SIG-M5 (cell line): Measurements from ENCODE around the gene KCNK3.
"Not testable (repeated sequence)": the region's sequence is repeated elsewhere in the genome, so short reads cannot be mapped to it uniquely, and the experiment has no call there.

Experiments used
- DNase-seq: peaks from one replicate; lab custom pipeline; 2025; lab: John Stamatoyannopoulos, UW

The KCNK3 gene

DNA sequence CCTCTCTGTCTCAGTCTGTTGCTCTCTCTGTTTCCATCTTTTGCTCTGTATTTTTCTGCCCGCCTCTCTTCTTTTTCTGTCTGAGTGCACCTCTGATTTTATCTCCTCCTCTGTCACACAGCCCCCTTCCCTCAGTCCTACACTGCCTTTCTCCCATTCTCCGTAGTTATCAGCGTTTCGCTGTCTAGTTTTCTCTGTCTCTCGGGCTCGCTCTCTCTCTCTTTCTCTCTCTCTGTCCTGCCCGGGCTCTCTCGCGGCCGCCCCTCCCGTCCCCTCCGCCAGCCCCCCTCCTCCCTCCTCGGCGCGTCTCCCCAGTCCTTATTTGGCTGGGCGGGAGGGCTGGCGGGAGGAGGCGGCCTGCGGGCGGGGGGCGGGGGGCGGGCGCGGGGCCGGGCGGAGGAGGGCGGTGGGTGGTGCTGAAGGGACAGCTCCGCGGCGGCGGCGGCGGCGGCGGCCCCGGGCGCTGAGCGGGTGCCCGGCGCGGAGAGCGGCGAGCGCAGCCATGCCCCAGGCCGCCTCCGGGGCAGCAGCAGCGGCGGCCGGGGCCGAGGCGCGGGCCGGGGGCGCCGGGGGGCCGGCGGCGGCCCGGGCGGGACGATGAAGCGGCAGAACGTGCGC is at the start of gene KCNK3:
KCNK3 (plus strand) TSS at position 444 of the 618 bp plus-strand sequence; CDS start at position 598, 154 bp downstream.
- DNase-seq: no peak

DNA sequence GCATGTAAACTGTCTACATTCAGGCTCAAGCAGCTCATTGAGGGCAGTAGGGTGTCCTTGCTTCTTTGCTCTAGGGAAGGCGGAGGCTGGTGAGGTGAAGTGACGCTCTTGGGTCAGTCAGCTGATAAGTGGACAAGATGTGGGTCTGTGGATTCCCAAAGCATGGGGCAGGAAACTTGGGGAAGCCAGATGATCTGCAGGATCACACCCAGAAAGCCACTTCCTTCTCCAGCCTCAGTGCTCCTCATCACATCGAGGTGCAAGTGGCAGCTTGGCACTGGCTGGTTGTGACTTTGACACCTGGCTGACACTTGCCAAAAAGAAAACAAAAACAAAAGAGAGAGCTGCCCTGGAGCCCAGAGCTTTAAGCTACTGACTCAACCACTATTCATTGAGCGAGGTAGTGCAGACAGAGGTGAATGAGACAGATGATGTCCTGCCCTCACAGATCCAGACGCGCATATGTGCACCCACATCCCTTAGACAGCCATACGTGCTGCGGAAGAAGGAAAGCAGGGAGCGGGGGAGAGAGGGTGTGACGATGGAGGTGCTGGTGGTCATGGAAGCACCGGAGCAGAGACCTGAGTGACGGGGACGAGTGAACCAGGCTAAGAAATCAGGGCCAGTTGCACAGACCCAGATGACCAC is 48.2 kb upstream of the KCNK3 start:
- DNase-seq: no peak

DNA sequence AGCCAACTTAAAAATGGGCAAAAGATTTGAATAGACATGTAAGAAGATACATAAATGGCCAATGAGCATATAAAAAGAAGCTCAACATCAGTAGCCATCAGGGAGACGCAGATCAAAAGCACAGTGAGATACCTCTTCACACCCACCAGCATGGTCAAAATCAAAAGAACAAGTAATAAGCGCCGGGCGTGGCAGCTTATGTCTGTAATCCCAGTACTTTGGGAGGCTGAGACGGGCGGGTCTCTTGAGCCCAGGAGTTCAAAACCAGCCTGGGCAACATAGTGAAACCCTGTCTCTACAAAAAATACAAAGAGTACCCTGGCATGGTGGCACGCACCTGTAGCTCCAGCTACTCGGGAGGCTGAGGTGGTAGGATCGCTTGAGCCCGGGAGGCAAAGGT is 46.8 kb upstream of the KCNK3 start:
- DNase-seq: no peak

DNA sequence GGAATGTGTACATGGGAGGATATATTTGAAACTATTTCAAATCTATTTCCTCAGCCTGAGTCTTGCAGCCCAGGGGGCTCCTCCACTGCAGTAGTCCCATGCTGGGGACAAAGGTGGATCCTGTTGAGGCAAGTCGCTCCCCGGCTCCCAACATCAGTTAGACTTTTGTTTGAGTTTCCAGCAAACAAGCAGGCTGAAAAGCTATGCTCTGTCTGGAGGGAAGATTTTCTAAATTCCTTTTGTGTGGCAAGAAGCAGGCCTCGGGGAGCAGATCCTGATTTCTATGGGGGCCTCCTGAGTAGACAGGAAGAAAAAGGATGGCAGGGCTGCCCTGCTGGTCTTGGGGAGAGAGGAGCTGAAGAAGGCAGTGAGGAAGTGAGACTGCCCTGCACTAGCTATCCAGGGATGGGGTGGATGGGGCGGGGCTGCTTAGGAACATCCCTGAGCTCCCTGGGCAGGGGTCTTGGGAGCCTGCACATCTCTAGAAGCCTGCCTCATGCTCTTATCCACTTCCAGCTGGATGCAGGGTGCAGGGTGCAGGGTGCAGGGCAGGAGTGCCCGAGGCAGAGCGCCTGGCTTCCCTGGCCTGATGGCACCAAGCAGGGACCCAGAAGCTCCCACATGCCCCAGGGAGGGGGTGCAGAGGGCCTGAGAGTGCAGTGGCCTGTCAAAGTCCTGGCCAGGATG is 45.4 kb upstream of the KCNK3 start:
- DNase-seq: no peak

DNA sequence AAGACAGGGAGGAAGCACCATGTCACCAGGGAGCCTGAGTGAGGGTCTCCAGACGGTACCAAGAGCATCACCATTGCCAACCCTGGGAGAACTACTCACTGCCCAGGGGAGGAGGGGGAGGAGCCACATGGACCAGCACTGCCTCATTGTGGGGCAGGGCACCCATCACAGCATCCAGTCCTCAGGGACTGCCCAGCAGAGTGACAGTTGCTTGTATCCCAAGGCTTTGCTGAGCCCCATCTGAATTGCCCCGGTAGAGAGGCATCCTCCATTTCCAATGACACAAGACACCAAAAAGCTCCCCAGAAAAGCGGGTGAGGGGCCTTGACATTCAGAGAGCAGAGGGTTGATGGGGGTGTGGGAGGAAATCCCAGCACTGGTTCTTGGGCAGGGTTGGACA is 44.5 kb upstream of the KCNK3 start:
- DNase-seq: no peak

DNA sequence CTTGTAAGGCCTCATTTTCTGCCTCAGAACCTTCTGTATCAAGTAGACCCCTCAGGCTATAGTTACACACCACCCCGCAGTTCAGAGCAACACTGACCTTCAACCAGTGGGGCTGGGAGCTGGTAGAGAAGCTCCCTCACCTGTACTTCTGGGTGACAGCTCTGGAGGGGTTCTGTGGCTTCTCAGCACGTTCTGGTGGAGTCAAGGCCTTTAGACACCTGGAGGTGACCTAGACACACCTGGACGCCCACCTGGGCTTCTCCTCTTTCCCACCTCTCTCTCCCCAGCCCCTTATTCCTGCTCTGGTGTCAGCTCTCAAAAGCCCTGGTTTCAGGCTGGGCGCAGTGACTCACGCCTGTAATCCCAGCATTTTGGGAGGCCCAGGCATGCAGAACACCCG is 44.0 kb upstream of the KCNK3 start:
- DNase-seq: no peak

DNA sequence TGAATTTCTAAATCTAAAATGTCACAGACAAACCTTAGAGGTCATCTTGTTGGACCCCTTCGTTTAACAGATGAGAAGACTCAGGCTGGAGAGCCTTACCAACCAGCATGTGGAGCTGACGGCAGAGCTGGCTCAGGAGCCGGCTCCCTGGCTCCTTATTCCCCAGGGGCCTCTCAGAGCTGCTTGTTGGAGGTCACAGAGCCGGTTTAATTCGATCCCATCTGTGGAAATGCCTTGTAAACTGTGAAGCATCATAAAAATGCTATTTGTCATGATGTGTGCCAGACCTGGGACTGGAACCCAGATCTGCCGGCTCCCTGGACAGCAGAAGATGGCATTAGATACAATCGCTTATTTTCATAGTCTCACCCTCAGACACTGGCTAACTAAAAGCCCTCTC is 43.2 kb upstream of the KCNK3 start:
- no peak for DNase-seq

DNA sequence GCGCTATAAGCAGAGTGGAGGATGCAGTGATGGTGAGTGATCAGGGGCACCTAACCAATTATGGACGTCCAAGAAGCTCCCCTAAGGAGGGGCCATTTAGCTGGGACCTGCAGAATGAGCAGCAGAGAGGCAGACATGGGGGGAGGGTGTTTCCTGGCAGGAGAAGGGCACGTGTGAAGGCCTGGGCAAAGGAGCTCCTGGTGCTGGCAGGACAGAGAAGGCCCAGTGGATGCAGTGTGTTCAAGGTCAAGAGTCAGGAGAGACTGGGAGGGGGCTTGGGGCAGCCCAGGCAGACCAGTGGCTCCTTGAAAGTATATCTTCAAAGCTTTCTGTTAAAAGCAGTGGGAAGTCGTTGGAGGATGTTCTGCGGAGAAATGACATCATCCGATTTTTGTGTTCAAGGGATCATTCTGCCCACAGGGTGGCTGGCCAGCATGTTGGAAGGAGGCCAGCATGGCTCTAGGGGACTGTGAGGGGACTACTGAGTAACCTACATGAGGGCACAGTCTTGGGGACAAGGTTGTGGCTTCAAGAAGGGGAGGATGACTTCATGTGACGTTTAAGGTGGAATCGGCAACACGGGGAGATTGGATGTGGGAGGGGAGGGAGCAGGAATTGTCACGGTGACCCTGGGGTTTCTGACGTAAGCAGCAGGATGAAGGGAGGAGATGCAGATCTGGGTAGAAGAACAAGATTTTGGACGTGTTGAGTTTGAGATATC is 42.4 kb upstream of the KCNK3 start:
- no peak for DNase-seq

DNA sequence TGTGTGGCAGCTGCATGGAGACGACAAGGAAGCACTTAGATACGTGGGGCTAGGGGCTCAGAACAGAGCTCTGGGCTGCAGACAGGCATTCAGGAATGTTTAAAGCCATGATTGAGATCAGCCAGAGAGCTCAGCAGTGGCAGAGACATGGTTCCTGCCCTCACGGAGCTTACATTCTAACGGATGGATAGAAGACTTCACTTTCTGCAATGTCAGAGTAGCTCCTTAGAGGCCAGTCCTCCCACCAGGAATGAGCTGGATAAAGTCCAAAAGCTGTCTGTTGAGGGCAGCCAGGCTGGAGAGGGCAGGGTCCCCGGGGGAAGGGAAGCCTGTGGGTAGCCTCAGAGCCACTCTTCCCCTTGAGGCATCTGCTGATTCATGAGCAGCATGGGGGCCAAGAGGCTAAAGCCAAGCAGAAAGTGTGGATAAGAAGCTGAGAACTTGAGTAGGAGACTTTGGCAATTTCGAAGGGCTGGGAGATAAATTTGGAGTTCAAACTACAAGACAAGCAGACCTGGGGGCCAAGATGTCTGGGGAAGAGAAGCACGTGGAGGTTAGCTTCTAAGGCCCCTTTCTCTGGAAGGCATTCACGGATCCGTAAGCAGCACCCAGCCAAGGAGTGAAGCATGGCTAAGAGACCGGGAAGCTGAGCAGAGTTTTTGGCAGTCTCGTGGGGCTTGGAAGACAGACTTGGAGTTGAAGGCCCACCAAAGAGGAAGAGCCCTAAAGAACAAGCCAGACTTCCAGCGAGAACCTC is 41.6 kb upstream of the KCNK3 start:
- no peak for DNase-seq

DNA sequence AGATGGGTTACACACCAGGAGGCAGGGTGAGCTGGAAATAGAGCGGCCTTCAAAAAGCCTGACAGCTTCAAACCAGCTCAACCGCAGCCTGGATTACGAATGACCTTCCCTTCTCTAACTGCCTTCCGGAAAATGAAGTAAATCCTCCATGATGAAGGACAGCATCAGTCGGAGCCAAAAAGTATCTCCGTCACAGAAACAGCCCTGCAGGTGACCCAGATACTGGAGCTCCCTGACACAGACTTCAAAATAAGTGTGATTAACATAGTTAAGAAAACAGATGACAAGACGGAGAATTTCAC is 41.1 kb upstream of the KCNK3 start:
- DNase-seq: no peak

DNA sequence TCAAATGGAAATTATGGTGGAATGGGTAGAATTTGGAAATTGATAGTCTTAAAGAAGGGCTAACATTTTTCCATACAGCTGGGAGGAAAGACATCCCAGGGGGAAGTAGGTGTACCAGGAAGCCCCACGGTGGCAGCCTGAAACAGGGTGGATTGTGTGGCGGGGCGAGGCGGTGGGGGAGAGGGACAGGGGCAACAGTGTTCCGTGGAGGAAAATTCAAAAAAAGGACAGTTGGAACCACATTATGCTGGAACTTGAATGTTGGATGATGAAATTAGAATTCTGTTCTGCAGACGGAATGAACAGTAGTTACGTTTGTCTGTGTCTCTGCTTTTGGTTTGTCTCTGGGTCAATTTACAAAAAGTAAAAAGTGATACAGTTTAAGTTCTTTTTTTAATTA is 40.7 kb upstream of the KCNK3 start:
- no peak for DNase-seq

DNA sequence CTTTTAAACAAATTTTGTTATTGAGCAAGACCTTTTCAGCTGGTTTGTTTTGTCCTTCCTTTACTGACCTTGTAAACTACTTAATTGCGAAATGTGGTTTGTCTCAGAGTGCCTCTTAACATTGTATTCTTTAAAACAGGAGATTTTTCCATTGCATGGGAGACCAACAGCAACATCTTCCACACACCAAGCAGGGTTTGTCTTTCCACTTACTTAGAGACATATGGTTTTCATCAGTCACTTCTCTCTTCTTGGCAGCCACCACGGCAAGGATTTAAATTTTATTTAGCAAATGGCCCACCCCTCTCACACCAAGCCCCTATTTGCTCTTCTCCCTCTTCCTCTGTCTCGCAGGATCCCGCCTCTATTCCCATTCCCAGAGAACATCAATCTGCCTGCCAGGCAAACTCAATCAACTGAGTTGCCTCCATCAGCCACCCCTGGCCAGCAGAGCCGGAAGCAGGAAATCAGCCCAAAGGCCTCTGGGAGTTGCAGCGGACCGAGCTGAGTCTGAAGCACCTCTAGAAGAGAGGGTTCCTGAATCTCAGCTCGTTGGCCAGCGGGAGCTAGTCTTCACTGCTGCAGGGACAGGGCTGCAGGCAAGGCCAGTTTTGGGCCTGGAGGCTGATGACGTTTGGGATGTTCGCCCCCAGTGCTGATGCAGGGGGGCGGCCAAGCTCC is 40.0 kb upstream of the KCNK3 start:
- no peak for DNase-seq

DNA sequence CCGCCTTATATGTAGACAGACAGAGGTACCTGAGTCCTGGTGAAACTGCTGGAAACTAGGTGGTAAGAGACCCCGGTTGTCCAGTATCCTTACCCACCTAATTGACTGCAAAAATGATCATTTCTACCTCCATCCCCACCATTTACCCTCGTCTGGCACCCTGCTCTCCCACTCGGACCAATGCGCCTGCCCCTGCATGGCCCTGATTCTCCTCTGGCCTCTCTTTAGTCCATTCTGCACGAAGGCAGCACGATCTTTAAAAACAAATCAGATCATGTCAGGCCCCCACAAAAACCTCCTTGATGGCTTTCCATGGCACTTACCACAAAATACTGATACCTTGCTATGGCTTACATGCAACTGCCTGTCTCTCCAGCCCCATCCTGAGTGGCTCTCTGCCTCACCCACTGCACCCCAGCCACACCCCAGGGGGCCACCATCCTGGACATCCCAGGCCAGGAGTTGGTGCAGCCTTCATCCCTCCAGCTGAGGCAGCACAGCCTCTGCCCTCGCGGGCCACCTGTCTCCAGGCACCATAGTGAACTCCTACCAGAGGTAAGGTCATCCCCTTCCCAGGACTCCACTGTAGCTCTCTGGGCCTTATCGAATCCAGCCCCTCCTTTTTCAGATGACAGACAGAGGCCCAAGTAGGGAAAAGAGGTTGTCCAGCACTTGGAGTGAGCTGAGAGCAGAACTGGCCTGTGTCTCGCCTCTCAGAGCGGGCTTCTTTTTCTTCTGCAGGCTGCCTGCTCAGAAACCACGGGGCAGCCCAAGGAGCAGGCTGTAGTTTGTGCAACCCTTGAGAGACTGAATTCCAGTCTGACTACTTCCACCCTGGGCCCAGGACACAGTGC is 39.1 kb upstream of the KCNK3 start:
- DNase-seq: no peak

DNA sequence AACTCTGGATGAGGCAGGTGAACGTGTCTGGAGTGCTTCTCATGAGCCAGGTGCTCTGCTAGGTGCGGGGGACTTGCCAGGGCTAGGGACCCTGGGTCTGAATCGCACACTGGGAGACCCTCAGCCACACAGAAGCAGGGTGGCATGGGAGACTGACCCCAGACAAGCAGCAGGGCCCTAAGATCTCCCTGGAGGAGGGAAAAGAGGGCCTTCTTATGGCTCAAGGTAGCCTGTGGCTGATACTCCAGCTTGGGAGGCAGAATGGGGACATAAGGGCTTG is 38.5 kb upstream of the KCNK3 start:
- DNase-seq: no peak

DNA sequence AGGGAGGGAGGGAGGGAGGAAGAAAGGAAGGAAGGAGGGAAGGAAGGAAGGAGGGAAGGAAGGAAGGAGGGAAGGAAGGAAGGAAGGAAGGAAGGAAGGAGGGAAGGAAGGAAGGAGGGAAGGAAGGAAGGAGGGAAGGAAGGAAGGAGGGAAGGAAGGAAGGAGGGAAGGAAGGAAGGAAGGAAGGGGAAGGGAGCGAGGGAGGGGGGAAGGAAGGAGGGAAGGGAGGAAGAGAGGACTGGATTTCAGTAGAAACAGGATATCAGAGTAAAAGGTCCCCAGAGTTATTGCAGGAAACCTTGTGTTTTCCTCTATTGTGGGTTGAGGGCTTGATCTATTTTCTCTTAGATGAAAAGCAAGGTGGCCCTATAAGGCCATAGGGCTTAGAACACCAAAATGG is 37.4 kb upstream of the KCNK3 start:
- DNase-seq: not testable (repeated sequence)

DNA sequence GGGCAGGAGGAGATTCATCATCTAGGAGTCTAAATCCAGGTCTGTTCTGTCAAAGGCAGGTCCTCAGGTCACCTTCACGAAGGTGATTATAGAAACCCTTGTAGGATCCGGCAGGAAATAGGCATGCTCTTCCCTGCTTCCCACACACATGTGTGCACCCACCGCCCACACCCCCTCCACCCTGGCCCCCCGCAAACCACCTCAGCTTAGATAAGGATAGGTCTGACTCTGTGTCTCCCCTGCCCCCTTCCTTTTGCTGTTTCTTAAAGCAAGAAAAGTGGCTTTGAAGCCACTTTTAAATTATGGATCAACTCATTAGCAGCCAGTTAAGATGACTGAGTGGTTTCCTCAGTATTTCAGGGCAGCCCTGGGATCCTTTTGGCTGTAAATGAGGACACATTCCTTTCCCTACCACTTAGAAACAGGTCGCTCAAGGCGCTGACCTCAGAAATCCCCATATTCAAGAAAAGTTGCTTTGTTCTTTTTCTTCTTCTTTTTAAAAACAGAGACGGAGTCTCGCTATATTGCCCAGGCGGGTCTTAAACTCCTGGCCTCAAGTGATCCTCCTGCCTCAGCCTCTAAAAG is 36.8 kb upstream of the KCNK3 start:
- DNase-seq: no peak

DNA sequence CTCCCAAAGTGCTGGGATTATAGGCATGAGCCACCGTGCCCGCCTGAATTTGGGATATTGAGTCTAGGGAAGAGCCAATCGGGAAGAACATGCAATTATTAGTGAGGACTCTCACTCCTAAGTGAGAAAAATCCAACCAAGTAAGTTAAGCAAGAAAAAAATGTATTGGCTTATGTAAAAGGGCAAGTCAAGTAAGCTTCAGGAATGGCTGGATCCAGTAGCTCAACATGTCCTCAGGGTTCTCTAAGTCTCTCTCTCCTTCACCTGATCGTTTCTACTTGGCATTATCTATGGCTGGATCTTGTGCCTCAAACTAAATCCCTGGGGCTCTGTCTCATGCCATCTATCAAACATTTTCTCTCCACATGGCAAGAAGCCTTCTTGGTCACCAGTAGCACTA is 35.3 kb upstream of the KCNK3 start:
- DNase-seq: no peak

DNA sequence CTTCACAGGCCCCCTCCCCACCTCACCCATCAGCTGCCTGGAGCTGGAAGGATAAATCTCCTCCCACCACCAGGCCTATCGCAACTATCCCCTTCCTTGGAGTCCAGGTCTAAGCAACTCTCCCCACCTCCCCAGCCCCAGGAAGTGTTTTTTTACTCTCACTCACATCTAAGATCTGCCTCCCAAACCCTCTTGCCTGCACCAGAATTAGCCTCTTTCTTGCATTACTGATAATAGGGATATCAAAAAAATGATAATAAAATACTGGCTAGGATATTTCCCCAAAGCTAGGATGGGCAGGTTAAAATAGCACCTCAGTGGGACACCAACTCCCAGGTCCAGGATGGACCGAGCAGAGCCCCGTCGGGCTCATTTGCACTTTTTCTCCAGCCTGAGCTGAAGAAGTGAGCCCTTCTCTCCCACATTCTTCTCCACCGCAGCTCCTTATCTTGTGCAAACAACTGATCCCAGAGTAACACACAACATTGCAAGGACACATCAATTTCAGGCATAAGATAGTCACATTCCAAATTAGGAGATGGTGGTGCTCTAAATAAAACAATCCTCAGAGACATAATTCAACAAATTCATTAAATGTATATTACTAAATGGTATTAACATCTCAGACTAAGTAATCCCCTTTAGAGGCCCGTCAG is 33.7 kb upstream of the KCNK3 start:
- no peak for DNase-seq

DNA sequence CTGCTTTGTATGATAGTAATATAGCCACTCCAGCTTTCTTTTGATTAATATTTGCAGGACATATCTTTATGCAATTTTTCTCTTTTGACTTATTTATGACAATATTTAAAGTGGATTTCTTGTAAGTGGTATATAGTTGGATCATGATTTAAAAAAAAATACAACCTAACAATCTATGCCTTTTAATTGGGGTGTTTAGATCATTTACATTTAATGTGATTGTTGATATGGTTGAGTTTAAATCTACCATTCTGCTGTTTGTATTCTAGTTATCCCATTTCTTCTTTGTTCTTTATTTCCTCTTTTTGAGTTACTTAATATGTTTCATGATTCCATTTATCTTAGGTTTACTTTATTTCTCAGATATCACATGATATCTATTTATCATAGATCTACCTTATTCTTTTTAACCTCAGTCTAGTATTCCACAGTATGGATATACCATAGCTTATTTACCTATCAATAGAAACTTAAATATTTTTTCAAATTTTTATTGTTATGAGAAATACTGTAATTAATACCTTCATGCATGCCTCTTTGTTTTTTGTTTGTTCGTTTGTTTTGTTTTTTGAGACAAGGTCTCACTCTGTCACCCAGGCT is 32.1 kb upstream of the KCNK3 start:
- no peak for DNase-seq

DNA sequence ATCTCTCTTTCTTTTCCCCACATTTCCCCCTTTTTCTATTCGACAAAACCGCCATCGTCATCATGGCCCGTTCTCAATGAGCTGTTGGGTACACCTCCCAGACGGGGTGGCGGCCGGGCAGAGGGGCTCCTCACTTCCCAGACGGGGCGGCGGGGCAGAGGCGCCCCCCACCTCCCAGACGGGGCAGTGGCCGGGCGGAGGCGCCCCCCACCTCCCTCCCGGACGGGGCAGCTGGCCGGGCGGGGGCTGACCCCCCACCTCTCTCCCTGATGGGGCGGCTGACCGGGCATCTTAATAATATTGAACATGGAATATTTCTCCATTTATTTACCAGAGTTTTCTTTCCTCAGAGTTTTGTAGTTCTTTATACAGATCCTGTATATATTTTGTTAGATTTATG is 27.2 kb upstream of the KCNK3 start:
- DNase-seq: not testable (repeated sequence)
